ENCODE data around the gene ZPBP2.

Gene ZPBP2

DNA sequence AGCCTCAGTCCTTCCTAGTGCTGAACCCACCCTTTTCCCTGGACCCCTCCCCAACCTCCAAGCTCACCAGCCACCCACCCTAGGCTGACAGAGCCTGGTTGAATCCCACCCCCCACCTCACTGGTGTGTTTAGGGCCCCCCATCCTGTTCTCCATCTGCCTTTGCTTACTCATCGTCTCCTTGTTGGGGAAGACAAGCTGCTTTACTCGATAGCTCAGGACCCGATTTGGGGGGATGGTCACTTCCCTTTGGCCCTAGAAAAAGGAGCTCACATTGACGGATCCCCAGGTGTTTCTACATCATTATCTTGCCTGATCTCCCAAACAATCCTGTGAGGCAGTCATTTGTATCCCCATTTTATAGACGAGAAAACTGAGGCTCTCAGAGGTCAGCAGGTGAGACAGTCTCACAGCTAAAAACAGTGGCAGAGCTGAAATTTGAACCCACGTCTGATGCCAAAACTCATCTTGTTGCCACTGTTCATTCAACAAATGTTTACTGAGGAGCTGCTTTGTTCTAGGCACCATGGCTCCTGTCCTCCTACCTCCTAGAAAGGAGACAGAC is 40.9 kb downstream of the ZPBP2 start:
- no peak for DNase-seq (ENCODE audit: low read depth)
- no peak for TF ChIP-seq CTCF (conservative IDR thresholded peaks at IDR 0.05; ENCODE audit: low read depth, low read length)
- no peak overlapping the region for H3K4me3 ChIP-seq (ENCODE audit: low read depth, low read length)

DNA sequence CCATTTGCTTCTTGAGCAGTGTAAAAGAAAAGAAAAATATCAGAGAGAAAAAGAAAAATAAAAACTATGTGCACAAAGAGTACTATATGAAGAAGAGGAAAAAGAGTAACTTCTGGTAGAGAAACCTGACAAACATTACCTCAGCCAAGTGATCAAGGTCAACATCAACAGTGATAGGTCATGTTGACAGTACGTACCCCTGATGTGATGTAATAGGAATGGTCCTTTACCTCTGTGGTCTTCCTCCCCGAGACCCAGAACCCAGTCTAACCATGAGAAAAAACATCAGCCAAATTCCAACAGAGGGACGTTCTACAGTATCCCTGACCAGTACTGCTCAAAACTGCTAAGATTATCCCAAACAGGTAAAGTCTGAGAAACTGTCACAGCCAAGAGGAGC is 46.0 kb downstream of the ZPBP2 start:
- TF ChIP-seq CTCF (conservative IDR thresholded peaks at IDR 0.05; ENCODE audit: low read depth, low read length) = no peak
- H3K4me3 ChIP-seq (ENCODE audit: low read depth, low read length) = no peak overlapping the region
- no peak for DNase-seq (ENCODE audit: low read depth)

DNA sequence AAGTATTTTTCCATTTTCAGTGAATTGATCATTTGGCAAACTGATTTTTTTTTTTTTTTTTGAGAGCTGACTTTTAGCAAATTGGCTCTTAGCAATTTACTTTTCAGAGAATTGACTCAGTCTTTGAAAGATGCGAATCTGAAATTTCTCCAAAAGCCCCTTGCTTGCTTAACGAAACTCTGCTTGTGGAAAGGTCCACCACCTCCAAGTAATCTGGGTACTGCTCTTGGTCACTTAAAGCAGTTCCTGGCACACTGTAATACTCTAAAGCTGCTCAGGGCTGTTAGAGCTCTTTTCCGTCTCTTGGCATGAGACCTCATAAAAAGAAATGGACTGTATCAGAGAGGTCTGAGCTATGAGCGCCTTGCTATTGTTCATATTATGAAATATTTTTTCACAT is 47.6 kb downstream of the ZPBP2 start:
- no peak for TF ChIP-seq CTCF (conservative IDR thresholded peaks at IDR 0.05; ENCODE audit: low read depth, low read length)
- no peak for DNase-seq (ENCODE audit: low read depth)
- no peak overlapping the region for H3K4me3 ChIP-seq (ENCODE audit: low read depth, low read length)

DNA sequence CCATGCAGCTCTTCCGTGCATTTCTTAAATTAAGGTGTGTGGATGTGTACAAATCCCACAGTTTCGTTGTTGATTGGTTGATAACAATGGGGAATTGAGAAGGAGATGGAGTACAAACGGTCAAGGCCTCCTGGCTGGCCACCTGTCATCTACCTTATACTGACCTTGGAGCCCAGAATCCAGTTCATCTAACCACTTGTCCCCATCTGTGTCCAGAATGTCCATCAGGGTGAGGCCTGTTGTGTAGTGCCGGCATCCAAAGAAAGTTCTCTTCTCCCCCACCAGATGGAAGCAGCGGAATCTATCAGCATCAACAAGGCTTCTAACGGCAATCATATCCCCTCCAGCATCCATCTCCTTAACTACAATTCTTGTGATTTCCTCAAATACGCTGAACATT is 48.9 kb downstream of the ZPBP2 start:
- peak; percentile 48 for DNase-seq (ENCODE audit: low read depth)
- no peak overlapping the region for H3K4me3 ChIP-seq (ENCODE audit: low read depth, low read length)
- TF ChIP-seq CTCF (conservative IDR thresholded peaks at IDR 0.05; ENCODE audit: low read depth, low read length) = peak; percentile 55

DNA sequence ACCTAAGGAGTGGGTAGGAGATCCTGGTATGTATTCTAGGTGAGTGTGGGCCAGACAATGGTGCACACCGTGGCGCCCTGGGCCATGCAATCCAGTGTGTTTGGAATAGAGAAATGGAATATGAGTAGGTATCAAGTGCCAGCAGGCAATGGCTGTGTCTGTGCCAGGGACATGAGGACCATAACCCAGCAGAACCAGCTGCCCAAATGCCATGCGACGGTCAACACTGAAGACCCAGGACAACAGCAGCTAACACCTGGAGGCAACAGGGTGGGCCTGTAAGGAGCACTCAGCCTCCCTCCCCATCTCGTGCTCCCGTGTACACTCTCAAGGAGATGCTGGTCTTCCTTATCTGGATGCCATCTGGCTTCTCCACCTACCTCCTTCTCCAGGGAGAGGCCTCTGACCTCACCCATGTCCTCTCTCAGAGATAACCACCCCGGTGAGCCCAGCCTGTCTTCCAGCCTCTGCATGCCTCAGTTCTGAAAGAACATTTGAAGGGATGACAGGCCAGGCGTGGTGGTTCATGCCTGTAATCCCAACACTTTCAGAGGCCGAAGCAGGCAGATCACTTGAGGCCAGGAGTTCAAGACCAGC is 51.2 kb downstream of the ZPBP2 start:
- TF ChIP-seq CTCF (conservative IDR thresholded peaks at IDR 0.05; ENCODE audit: low read depth, low read length) = no peak
- no peak for DNase-seq (ENCODE audit: low read depth)

DNA sequence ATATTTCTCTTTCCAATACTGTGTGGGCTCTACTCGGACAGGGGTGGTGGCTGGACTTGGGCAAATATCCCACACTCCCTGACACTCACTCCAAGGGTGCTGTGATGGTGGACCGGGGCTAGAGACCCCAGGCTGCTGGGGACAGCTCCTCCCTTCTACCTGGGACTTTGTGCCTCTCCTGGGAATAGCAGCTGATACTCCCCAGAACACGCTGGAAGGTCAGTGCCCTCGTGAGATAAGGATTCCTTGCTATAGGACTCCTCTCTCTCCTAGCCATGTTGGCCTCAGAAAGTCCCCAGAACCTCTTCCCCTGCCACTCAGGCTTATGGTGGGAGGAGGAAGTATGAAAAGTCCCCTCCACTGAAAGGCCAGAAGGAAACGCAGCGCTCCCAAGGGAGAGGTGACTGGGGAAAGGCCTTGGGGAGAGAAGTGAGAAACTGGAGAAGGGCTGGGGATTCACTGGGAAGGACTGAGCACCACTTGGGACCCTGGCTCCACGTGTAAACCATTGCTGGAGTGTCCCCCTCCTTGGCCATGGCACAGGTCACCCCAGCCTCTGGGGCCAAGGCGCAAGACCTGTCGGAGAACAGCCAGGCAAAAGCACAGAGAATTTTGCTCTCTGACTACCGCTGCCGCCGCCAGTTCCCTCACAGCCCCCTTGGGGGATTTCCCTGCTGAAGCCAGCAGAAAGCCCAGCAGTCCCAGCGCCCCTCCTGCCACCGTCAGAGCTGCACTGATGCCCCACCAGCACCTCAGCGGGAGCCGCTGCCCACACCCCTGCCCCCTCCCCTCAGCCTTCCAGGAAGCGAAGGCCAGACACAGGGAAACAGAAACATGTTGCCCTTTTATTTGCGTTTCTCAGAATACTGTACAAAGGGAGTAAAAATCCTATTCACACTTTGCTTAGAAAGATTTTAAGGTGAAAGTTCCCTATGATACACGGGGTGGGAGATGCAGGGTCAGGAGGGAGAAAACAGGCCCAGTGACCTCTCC is 52.5 kb downstream of the ZPBP2 start:
- no peak overlapping the region for H3K4me3 ChIP-seq (ENCODE audit: low read depth, low read length)
- no peak for DNase-seq (ENCODE audit: low read depth)
- no peak for TF ChIP-seq CTCF (conservative IDR thresholded peaks at IDR 0.05; ENCODE audit: low read depth, low read length)

More for the DNA sequence above, 51.2 kb downstream of the ZPBP2 start:
- no peak overlapping the region for H3K4me3 ChIP-seq (ENCODE audit: low read depth, low read length)
